ENCODE measurements around the gene JAZF1.

The JAZF1 gene

DNA sequence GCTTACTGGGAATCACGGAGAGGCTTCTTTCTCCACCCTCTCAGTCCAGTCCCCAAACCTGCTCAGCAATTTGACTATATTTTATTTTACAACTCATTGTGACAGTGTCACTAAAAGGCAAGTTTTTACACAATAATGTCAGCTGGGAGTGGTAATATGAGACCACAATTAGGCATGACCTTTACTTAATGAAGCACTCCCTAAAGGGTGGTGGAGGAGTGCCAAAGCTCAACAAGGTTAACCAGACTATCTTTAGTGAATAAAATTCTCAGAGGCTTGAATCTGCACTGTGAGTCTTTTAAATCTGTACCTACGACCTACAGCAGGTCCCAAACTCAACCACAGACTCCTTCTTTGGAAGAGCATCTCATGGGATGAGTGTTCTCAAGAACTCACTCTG, 225.0 kb downstream of the JAZF1 start:
- no peak for DNase-seq

DNA sequence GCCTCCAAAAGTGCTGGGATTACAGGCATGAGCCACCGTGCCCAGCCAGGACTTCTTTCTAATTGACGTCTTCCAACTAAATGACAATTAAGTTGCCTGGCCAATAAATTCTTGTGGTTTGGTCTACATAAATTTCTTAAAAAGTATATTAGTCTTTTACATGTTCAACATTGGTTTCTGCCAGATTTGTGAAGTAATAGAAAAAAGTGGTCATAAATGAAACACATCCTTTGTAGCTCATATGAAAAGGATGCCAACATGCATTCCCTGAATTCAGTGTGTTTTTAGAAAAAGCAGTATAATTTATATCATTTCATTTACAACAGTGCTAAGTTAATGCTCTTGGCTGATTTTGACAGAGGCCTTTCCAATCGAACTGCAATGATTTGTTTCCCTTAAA, 225.6 kb downstream of the JAZF1 start:
- DNase-seq = no peak

DNA sequence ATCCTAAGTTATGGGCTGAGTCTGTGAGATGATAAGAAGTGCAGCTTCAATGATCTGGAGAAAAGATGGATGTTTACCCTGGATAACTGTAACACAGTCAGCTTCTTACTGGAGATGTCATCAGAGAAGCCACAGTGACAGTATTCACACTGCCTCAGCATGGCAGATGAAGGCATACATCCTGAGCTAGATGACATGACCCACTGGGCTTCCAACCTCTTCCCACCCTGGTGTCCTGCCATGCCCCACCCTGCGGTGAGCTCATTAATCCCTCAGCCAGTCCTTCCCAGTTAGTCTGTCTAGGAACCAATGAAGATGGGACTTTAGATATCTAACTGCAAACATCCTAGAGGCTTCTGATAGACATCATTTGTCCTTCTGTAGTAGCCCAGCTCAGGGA, 226.8 kb downstream of the JAZF1 start:
- no peak for DNase-seq

DNA sequence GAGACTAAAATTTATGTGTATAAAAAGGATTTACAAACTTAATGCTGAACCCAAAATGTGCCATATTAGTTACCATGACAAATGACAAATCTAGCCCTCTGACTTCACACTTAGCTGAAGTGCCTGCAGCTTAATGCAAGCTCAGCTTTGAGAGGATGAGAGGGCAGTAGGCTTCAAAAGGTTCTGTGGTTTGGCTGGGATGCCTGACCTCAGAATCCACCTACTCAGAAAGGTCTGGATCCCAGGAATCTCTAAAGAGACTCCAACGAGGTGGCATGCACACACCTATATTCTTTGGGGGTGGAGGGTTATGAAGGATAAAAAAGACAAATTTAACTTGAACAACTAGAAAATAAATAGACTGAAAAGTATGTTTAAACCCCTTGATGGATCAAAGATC, 227.2 kb downstream of the JAZF1 start:
- DNase-seq = no peak

DNA sequence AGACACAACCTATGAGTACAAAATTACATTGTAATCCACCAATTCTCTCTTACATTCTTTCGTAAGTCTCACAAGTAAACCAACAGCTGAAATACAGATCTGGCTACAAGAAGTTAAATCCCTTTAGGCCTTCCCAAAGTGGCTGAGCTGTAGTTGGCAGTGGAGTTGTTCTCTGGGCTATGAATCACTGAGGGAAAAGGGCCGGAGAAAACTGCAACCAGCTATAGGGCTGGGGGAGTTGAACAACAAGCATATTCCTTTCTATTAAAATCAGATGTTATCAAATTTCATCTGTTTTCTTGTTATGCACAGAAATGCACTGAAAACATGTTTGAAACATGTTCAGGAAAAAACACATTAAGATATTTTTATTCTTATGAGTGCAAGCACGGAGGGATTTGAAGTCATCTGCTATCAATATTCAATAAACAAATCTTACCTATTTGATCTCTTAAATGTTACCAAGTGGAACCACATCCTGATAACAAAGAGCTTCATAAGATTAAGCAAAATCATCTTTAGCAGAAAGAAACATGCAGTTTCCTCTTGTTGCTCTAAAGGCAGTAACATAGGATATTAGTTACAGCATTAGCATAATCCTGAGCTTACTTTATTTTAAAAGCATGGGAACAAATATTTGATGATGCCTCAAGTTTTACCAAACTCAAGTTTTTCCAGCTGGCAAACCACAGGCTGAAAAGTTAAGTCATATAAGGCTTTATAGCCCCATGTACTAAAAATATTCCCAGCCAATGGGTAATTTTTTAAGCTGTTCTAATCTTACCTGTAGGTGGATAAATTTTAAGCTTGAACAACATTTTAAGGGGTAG, 227.9 kb downstream of the JAZF1 start:
- no peak for DNase-seq

DNA sequence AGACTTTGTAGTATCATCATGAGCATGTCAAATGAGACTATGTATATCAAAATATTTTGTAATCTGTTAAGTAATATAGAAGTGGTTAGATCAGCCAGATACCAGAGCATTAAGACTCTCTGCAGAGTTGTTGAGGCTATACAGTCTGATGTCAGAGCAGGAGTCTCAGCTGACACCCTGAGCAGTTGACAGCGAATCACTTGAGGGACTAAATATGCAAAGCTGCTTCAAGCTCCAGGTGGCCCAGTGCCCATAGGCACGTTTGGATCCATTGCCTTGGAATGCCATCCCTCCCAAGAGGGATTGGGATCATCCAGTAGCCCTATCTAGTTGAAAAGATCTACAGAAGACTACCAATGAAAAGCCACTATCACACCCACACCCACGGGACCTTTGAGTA, 230.5 kb downstream of the JAZF1 start:
- DNase-seq = no peak

DNA sequence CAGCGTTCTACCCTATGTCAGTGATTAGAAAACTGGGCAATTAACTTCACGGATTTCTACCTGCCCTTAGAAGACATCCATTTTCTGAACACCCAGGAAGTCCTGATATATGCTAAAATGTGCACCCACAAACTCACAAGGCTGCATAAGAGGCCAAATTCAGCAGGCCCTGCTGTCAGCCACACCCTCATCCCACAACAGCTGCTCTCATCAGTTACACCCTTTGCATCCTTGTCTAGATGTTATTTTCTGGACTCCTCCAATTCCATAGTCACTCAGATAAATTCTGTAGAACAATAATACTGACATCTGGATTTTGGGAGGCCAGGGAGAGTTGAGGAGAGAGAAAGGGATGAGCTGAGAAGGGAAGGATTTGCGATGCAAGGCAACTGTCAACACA, 231.7 kb downstream of the JAZF1 start:
- no peak for DNase-seq

DNA sequence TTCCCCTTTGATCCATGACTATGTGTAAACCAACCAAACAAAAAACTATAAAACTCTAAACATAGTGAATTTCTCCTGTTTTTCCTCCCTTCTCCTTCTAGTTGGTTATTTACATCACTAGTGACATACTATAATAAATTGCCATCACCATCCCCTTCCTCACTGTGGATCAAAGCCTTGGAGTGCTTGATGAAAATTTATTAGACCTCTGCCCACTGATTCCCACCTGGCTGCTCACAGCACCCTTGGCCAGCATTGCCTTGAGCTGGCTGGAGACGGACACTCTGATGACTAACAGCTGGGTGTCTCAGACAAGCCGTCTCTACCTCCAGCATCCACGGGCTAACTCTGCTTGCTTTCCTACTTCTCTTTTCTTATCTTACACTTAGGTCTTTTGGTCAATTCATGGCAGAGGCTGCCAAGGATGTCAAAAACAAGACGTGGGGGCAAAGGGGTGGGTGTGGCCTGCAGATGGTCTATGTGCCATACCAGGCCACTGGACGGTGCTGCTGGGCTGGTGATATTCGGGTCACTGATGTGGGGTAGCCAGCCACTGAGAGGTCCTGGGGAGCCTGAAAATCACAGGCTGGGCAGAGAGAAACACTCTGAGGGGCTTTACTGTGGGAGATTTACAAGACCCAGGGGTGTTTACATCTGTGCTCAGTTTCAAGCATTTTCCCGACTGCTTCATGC, 232.9 kb downstream of the JAZF1 start:
- peak; percentile 29 for DNase-seq

DNA sequence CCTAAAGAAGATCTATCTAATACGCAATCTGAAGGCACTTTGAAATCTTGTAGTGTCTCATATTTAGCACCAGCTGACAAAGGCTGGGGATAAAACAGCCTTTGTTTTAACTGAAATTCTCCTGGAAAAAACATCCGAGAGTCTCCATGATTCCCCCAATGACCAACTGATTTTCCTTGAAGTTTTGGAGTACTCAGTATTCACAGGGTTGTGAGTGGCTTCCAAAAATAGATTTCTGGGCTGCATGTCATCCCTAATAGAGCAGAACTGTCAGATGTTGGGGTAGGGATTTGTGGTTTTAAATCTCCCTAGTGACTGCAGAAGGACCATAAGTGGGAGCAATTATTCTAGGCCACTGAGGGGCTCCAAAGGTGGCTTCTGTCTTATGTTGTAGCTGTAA, 234.2 kb downstream of the JAZF1 start:
- peak; percentile 19 for DNase-seq

DNA sequence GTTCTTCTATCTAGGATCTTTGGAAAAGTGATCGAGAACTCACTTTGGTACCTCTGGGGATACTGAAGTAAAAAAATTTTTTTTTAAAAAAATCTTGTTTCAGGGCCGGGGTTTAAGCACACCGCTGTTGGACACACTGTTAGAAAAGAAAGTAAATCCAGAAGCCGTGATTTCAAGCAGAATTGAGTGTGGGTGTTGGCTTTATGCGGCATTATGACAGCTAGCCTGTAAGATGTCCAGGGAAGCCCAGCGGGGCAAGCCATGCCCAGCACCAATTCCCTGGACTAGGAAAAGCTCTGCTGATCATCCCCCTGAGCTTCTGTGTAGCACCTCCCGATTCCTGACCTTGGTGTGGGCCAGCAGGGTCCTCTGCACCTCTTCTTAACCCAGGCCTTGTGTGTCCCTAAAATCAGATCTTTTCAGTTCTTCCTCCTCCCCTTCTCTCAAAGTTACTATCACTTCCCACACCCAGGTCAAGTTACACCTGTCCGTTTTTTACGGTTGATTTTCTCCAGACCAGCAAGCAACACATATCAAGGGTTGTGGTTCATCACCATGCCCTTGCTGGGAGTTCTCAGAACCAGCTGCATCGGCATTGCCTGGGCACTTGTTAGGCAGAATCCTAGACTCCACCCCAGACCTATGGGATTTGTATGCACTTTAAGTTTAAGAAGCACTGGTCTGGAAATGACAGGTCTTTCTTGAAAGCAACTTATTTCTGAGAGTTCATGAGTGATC, 235.4 kb downstream of the JAZF1 start:
- no peak for DNase-seq

DNA sequence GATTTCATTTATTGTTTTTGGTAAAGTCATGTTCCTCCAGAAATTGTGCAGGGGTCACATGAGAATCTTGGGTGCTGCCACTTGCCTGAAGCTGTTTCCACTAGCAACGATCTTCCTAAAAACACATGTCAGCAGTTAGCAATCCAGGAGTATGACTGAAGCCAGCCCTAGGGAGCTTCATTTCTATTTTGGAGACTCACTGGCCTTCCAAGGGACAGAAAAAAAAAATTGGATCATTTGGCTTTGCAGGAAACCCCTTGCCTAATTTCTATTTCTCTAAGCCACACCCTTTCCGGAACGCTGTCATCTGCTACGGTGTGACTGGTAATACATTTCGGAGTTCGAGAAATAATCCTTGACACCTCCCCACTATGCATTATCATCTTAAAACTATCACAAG, 236.0 kb downstream of the JAZF1 start:
- DNase-seq = no peak

DNA sequence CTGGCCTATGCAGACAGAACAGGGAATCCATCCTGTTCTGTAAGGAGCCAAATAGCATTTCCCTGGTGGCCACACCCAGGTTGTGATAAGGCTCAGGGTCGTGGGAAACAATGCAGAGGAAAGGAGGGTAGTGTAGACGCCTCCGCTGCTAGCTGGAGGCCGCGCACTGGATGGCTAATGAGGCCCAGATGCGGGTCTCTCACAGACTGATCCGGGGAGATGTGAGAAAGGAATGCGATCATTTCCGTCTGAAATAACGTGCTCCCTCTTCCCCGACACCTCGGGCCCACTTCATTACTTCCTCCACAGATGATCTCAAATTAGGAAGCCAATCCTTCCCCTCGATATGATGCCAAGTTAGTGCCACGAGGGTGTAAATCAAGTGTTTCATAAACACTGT, 237.4 kb downstream of the JAZF1 start:
- DNase-seq = no peak

DNA sequence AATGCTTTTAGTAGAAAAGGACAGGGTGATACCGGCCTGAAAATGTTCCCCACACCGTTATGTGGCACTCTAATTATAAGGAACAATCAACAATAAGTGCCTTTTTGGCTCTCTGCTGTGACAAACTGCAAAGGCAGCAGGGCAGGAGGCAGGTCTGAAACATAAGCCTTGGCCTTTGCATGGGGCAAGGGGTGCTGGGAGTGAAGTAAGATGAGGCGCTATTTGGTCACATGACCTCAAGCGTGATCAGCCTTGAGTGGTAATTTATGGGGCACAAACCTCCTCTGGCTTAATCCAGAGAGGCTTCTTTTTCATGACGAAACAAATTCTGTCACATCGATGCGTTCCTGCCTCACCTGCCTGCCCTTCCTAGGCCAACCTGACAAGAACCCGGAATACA, 237.9 kb downstream of the JAZF1 start:
- DNase-seq = no peak

DNA sequence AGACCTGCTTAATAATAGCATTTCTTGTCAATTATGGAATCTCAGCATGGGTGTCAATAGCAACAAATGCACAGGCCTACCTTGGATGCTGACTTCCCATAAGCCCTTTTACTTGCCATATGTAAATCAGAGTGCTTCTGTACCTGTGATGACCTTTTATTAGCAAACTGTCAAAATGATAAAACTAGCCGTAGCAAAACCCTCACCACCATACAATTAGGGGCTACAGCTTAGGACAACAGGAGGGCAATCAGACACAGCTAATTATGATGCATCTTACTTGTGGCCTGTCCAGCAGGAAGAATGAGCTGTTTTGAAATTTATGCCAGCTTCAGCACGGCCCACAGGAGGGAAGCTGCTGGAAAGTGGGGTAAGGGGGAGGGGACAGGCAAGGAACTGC, 239.1 kb downstream of the JAZF1 start:
- DNase-seq = no peak

DNA sequence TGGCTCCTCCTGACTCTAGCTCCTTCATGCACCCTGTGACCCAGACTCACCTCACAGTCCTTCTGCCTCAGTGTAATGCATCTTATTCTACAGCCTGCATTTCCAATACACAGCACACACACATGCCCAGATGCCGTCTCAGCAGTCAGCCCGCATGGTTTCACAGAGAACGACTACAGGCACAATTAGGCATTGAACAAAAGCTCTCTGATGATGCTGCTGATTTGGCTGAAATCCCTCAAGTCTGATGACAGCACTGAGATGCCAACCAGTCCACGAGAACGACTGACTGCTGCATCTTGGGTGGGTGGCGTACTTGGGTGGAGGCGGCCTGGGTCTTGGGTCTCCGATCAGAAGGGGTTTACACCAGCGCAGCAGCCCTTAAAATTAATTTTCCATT, 240.3 kb downstream of the JAZF1 start:
- peak; percentile 80 for DNase-seq

DNA sequence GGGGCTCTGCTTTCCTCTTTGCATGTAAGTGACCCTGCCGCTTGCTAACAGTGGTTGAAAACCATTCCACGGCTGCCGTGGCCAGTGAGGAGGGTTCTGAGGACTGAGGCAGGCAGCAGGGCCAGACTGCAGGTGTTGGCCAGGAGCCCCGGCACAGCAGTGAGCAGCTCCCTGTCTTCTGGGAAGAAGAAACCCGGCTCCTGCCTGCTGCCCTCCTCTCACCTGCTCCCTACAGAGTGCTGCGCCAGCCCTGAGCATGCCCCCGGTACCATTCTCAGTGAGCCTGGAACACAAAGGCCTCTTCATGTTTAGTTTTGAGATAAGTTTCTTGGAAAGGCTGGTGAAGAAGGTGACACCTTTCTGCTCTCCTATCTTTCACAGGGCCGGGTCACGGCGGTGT, 240.7 kb downstream of the JAZF1 start:
- DNase-seq = no peak

DNA sequence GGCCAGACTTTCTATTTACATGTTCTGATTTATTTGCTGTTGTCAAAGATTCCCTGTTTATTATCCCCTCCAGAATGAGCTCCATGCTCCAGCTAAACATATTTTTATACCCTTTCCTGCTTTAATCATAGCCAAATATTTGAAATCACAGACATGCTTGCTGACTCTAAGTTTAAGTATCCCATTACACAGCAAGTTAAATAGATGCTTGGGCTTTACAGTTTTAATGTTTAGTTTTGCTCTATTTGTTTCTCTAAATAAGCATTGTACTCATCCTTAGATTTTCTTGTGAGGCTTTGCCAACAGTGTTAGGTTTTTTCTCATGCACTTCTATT, 243.9 kb downstream of the JAZF1 start:
- no peak for DNase-seq

DNA sequence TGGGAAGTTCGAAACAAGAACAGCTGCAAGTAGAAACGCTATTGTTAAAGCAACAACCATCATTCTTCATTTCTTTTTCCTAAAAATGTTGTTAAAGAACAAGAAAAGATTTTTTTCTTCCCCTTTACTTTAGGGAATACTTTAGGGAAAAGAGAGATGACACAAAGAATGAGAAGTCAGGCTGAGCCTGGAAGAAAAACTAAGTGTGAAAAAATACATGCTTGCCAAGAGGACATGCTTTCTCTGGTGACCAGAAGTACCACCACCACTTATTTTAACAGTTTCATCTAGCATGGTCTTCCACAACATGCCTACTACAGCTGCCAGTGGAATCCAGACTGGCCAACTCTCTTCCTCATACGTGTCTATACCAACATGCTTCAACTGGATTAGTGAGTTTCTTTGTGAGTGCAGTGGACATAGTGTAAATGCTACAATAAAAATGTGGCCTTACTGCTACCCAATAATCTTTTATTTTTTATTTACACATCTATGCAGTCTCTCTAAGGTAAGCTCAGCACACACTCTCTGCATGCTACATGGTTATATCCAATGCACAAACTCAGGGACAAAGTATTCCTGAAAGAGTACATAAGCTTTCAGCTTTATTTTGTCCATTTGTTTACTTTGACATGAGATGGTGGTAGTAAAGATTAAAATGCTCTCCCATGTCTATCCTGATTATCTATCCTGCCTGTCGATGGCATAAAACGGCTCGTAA, 244.4 kb downstream of the JAZF1 start:
- DNase-seq = no peak

DNA sequence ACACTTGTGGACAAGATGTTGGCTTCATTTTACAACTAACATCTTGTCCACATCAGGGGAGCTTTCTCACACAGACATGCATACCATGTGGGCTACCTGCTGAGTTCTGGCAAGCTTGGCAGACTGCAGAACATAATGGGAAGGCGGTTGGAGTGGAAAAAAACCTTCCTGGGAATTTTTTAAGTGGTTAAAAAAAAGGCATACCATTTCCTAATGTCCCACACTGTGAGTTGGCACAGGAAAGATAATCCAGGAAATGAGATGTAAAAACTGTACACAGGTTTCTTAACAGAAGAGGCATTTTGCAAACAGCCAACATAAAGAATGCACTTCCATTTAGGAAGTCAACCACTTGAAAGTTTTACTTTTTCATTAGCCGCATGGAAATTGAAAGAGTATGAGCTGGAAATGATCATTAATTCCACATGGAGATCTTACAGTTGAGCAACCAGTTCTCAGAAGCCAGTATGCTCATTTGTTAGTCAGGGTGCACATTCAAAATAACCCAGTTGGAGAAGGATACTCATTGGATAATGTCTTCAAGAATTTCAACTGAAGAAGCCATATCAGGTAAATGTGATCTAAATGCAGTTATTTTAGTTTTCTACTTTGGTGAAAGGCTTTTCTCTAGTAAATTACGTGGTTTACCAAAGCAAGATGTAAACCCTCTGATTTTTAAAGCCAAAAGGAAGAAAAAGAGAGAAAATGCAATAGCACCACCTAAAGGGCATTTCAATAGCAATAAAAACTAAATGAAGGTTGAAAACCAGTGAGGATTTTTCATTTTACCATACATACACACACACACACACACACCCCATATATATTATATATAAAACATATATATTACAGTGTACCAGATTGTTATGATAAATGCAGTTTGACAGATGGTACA, 246.7 kb downstream of the JAZF1 start:
- no peak for DNase-seq

DNA sequence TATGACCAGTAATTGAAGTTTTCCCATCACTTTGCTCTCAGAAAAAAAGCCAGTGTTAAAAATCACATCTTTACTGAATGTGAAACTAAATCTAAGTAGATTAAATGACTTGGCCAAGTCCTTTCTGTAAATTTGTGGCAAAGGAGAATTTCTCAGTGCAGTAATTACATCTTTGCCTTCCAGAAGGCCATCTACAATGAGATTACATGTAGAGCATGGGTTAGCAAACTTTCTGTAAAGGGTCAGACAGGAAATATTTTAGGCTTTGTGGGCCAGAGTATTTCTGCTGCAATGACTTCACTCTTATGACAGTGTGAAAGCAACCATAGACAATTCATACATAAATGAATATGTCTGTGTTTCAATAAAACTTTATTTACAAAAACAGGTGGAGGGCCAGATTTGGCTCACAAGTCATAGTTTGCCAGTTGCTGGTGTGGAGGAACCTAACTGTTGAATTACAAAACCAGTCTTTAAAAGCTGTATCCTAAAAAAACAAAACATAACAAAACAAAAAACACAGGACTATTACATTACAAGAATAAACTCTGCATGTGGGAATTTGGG, 249.6 kb downstream of the JAZF1 start:
- DNase-seq = no peak

DNA sequence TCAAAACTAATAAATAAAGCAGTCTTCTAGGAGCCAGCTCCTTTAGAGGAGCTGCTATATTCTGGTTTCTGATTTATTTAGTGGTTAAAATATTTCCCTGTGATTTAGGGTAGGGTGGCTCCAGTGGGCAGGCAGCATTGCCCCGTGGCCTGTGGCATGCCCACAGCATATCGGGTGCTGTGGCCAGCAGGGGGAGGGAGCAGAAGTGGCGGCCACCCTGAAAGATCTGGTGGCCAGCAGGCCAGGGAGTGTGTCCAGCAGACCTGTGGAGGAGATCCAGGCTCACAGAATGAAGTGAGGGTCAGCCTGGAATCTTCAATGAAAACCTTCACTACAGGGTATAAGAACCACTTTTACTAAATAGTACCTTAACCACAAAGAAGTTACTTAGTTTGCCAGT, 251.5 kb downstream of the JAZF1 start:
- no peak for DNase-seq

DNA sequence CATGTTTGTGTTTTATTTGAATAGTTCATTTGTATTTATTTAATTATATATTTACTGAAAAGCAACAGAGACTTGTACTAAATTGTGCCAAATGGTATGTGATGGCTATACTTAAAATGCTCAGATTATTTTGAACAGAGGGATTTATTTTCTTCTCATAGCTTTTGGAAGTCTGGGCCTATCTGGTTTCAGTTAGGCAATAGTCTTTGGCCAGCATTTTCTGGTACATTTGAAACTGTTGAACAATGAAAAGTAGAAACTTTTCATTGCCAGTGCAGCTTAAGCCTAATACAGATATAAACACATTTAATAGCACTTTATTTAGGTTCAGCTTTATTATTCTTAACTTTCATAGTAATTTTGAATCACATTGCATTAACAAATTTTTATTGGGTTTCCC, 252.6 kb downstream of the JAZF1 start:
- DNase-seq = no peak
